SH-SY5Y (cell line): ENCODE data around the gene OIT3.

Source experiments
- GATA2 ChIP-seq: IDR thresholded peaks from 2 replicates; pipeline ENCODE4 v1.6.1; 2011; ENCODE audit warnings: mild to moderate bottlenecking, low read depth, low read length
- GATA3 ChIP-seq: IDR thresholded peaks from 2 replicates; pipeline ENCODE4 v1.6.1; 2011; ENCODE audit warnings: low read depth, mild to moderate bottlenecking, low read length, moderate library complexity

GRCh38 chr10:72910705-72911104, 17.2 kb downstream of the OIT3 start:
- TF ChIP-seq GATA2 (no peak), GATA3 (no peak)
